NCI-H2196 (cell line): ENCODE data around the gene P4HTM.
"Not testable (repeated sequence)": the region's sequence is repeated elsewhere in the genome, so short reads cannot be mapped to it uniquely, and the experiment has no call there.

Experiments
- DNase-seq: peaks from one replicate; lab custom pipeline; 2025; ENCODE audit not compliant: unreplicated experiment; lab: John Stamatoyannopoulos, UW

Gene P4HTM

DNA sequence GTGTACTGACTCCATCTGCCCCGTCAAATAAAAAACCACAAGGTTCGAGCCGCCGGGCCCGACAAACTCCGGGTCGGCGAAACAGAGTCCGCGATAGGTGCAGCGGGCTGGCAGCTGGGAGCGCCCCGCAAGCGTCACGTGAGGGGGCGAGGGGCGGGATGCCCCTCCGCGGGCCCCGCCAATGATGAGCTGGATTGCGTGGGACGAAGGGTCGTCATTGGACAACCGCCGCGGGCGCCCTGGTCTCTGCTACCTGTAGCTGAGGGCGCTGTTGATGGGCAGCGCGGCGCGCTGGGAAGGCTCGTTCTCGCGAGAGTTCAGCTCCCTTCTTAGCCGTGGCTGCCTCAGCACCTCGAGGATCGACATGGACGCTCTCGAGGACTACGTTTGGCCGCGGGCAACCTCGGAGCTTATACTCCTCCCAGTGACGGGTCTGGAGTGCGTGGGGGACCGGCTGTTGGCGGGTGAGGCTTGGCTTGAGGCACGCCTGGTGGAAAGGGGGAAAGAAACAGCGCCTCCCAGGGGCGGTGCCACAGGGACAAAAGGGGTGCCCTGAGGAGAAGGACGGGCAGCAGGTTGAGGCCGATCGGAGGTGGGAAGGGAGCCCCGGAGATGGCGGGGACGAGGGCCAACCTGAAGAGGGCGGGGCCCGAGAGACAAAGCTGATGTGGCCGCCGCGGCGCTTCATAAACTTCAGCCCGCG is 17.2 kb downstream of the P4HTM start, which contains the start of gene WDR6:
Gene WDR6 (plus strand): TSS at position 324 of the 703 bp plus-strand sequence. CDS start 41 bp downstream, at position 365.
- DNase-seq, result peak; percentile 88

GRCh38 chr3:49007771-49008528 is 17.9 kb downstream of the P4HTM start:
- DNase-seq, result peak; percentile 78

- not testable (repeated sequence) for DNase-seq
Measured at GRCh38 chr3:49008627-49009026, 18.6 kb downstream of the P4HTM start.

DNA sequence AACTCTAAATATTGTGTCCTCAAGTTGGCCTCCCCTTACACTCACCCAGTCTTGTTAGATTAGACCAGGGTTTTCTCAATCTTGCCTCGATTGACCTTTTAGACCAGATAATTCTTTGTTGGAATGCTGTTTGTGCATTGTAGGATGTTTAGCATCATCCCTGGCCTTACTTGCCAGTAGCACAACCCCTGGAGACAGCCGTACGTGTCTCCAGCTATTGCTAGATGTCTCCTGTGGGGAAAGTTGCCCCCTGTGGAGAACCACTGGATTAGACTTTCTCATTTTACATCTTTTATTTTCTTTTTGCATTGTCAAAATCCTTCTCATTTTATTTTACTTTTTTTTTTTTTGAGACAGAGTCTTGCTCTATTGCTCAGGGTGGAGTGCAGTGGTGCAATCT is 19.4 kb downstream of the P4HTM start:
- no peak for DNase-seq

GRCh38 chr3:49012441-49013017 is 22.5 kb downstream of the P4HTM start:
- DNase-seq, result no peak

DNA sequence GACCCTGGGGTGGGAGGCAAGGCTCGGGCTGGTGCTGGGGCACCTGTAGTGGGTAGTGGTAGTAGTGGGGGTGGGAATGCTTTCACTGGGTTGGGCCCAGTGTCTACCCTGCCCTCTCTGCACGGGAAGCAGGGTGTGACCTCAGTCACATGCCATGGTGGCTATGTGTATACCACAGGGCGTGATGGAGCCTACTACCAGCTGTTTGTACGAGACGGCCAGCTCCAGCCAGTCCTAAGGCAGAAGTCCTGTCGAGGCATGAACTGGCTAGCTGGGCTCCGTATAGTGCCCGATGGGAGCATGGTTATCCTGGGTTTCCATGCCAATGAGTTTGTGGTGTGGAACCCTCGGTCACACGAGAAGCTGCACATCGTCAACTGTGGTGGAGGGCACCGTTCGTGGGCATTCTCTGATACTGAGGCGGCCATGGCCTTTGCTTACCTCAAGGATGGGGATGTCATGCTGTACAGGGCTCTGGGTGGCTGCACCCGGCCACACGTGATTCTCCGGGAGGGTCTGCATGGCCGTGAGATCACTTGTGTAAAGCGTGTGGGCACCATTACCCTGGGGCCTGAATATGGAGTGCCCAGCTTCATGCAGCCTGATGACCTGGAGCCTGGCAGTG is 23.2 kb downstream of the P4HTM start:
- no peak for DNase-seq

DNA sequence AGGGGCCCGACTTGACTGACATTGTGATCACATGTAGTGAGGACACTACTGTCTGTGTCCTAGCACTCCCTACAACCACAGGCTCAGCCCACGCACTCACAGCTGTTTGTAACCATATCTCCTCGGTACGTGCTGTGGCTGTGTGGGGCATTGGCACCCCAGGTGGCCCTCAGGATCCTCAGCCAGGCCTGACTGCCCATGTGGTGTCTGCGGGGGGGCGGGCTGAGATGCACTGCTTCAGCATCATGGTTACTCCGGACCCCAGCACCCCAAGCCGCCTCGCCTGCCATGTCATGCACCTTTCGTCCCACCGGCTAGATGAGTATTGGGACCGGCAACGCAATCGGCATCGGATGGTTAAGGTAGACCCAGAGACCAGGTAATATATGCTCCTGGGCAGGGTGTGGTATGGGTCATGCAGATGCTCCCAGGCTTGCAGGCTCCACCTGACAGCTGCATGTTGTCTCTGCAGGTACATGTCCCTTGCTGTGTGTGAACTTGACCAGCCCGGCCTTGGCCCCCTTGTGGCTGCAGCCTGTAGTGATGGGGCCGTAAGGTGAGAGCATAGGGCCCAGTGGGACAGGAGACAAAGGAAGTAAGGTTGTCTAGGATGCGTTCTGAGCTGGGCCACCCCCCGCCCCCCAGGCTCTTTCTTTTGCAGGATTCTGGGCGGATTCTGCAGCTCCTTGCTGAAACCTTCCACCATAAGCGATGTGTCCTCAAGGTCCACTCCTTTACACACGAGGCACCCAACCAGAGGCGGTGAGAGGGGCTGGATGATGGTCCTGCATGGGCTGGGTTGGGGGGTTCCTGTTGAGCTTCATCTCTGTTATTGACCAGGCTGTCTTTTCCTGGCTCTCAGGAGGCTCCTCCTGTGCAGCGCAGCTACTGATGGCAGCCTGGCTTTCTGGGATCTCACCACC is 24.0 kb downstream of the P4HTM start:
- peak; percentile 45 for DNase-seq

GRCh38 chr3:49015072-49015471 is 25.0 kb downstream of the P4HTM start:
- no peak for DNase-seq

- DNase-seq, result no peak
Measured at GRCh38 chr3:49015765-49016164, 25.7 kb downstream of the P4HTM start.

GRCh38 chr3:49016414-49017228 is 26.6 kb downstream of the P4HTM start:
- DNase-seq, result no peak

- DNase-seq, result no peak
Measured at GRCh38 chr3:49017229-49017970, 27.4 kb downstream of the P4HTM start.

GRCh38 chr3:49017971-49018706 is 28.1 kb downstream of the P4HTM start, which contains the start of gene DALRD3:
Gene DALRD3, minus strand, starts transcription at chr3:49018580. Its CDS starts 16 bp downstream, at chr3:49018564.
- DNase-seq, result peak; percentile 67

GRCh38 chr3:49018707-49019006 is 28.6 kb downstream of the P4HTM start:
- DNase-seq, result peak; percentile 44

GRCh38 chr3:49019941-49020329 is 29.9 kb downstream of the P4HTM start:
- no peak for DNase-seq

DNA sequence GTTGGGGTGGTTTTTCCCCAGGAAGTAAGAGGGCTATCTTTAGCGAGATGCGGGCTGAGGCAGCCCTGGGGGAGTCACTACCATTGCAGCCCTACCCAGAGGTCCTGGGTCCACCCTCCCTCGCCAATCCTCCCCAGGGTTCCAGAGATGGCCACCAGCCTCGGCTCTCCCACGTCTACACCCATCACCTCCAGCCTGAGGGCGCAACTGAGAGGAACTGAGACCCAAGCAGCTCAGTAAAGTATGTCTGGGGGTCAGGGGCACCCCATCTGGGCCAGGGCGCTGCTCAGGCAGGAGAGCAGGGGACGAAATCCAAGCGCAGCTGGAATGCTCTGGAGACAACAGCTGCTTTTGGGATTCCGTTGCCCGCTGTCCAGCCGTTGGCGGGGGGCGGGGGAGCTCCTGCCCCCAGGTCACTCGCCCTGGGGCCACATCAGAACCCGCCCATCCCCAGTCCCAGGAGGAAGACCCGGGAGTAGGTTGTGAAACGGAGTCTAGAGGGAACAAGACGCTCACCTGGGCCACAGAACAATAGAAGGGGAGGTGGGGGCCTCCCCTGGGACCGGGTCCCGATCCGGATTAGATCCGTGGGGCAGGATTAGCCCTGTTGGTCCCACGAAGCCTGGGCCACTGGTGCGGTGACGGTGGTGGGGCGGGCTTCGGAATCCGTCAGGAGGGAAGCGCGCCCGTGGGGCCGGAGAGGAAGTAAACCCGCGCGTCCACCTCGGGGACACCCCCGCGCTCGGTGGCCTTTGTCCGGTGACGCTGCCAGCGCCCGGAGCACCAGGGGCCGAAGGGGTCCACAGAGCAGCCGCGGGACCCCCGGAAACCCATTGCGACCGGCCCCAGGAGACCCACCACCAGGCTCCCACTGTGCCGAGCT is 30.5 kb downstream of the P4HTM start:
- no peak for DNase-seq

GRCh38 chr3:49021213-49021812 is 31.3 kb downstream of the P4HTM start:
- peak; percentile 94 for DNase-seq
